Thyroid gland (tissue), 4 donors: Measurements from ENCODE around the gene KRT36. TPM values are rescaled to one million over a fixed set of nuclear protein-coding genes. Genes with fewer than 3 reads are reported as not detected.

Source experiments
- DNase-seq, 2 donors: peaks; one replicate each; pipeline ENCODE4 v3.0.0-alpha.2; 2019
- H3K27ac ChIP-seq, 3 donors: fragments of 200-600 bp; sonication (generic); 1 replicate in 2 of 3; 2 replicates in 1 of 3; pipeline ENCODE4 v1.5.1; 2016 to 2019; ENCODE audit warnings: mild to moderate bottlenecking in 1 of 3, moderate library complexity in 1 of 3
- H3K27me3 ChIP-seq: fragments of 200-600 bp; sonication (generic); one replicate; pipeline ENCODE4 v1.5.1; 2019
- H3K36me3 ChIP-seq, 2 donors: fragments of 200-600 bp; sonication (generic); one replicate each; pipeline ENCODE4 v1.5.1; 2016 to 2019
- H3K4me1 ChIP-seq, 2 donors: fragments of 200-600 bp; sonication (generic); one replicate each; pipeline ENCODE4 v1.5.1; 2017 to 2019
- H3K4me3 ChIP-seq, 3 donors: fragments of 200-600 bp; sonication (generic); replicated peaks in 1 of 3; 1 replicate in 2 of 3; 2 replicates in 1 of 3; pipeline ENCODE4 v1.5.1; 2016; ENCODE audit warnings: mild to moderate bottlenecking in 1 of 3
- H3K9me3 ChIP-seq: fragments of 200-600 bp; sonication (generic); one replicate; pipeline ENCODE4 v1.5.1; 2017
- POLR2A ChIP-seq, 2 donors: fragments of 450-650 bp; IDR thresholded peaks; one replicate each; pipeline ENCODE4 v1.6.1; 2017; ENCODE audit warnings: antibody characterized with exemption in 2 of 2, mild to moderate bottlenecking in 2 of 2, moderate library complexity in 1 of 2
- WGBS, 2 donors: methylation state at CpG; one replicate each; pipeline ENCODE4 v1.1.5; 2017; 5-methylcytosine and 5-hydroxymethylcytosine counted together
- intact Hi-C: fragments of 100-400 bp; cut with DNase I; formaldehyde crosslinking; loops from one replicate; pipeline ENCODE4 v1.15.1; 2023
- total RNA-seq, 4 donors: library from RNA; depleted of rRNA; stranded (reverse); fragments of >200 nt; gene quantifications; one replicate each; pipeline ENCODE4 v1.2.3, GENCODE V29; 2016
- TF ChIP-seq, protein P1 (sequence below), 6 experiments: fragments of 200-600 bp in 3 of 6; fragments of 450-650 bp in 3 of 6; sonication (generic) in 3 of 6; IDR thresholded peaks; one replicate each; pipeline ENCODE4 v1.5.1; 2016 to 2019; ENCODE audit warnings: antibody characterized with exemption in 6 of 6, mild to moderate bottlenecking in 2 of 6, inconsistent platforms in 1 of 6, moderate library complexity in 1 of 6

Gene KRT36
- total RNA-seq, 4 donors from 2014 or later = not detected

DNA sequence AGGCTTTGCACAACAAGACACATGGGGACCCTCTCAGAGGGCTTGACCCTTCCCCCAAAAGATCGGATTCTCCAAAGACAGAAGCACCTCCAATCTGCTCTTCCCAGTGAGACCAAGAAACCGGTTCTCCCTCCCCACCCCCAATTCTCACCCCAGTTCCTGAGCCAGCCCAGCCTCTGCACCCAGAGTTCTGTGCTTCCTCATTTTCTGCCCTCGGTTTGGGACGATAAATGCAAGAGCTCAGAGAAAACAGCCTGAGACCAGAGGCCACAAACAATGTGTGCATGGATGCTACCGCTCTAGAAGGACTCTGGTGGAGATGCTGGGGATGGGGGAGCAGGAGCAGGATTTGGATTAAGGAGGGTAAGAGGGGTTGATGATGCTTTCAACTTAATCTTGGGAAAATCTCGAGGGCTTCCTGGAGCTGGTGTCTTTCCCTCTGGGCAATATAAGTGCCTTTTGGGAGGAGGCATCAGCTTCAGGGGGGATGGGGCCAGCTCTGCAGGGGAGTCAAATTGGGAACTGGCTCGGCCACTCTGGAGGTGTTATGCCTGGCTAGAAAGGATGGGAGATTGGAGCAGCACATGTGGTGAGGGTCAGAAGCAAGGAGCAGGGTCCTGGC, 22.9 kb upstream of the KRT36 start:
- TF ChIP-seq, protein P1, sequence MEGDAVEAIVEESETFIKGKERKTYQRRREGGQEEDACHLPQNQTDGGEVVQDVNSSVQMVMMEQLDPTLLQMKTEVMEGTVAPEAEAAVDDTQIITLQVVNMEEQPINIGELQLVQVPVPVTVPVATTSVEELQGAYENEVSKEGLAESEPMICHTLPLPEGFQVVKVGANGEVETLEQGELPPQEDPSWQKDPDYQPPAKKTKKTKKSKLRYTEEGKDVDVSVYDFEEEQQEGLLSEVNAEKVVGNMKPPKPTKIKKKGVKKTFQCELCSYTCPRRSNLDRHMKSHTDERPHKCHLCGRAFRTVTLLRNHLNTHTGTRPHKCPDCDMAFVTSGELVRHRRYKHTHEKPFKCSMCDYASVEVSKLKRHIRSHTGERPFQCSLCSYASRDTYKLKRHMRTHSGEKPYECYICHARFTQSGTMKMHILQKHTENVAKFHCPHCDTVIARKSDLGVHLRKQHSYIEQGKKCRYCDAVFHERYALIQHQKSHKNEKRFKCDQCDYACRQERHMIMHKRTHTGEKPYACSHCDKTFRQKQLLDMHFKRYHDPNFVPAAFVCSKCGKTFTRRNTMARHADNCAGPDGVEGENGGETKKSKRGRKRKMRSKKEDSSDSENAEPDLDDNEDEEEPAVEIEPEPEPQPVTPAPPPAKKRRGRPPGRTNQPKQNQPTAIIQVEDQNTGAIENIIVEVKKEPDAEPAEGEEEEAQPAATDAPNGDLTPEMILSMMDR (IDR thresholded peaks at IDR 0.05) = no peak
- no peak for TF ChIP-seq POLR2A (IDR thresholded peaks at IDR 0.05)
- Histone ChIP-seq H3K27ac (no peak overlapping the region), H3K4me3 (no peak overlapping the region), H3K27me3 (no peaks in the 10 kb centered on the region), H3K4me1 (no peaks in the 10 kb centered on the region), H3K36me3 (no peaks in the 10 kb centered on the region), H3K9me3 (no peaks in the 10 kb centered on the region)
- WGBS, 2 donors = 60 to 76% methylated on average over 7 of the region's 7 CpGs
- intact Hi-C loops = no loop called here
- DNase-seq = no peak

DNA sequence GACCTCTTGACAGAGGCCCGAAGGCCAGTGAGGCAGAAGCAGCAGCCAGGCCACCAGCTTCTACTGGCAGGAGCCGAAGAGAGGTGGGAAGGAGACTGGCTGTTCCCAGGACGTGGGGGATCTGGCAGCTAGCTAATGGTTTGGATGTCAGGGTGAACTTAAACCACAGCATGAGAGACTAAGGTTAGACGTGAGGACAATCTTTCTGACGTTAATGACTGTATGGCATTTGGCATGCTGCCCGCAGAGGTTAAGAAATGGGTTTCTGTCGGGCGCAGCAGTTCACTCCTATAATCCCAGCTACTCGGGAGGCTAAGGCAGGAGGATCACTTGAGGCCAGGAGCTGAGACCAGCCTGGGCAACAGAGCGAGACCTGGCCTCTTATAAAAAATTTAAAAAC, 22.0 kb upstream of the KRT36 start:
- intact Hi-C loops = no loop called here
- TF ChIP-seq, protein P1 (IDR thresholded peaks at IDR 0.05) = no peak
- no peak for TF ChIP-seq POLR2A (IDR thresholded peaks at IDR 0.05)
- H3K36me3 ChIP-seq = no peaks in the 10 kb centered on the region
- no peak overlapping the region for H3K4me3 ChIP-seq
- no peaks in the 10 kb centered on the region for H3K27me3 ChIP-seq
- H3K27ac ChIP-seq = no peak overlapping the region
- no peak for DNase-seq
- peaks cover 0 to under 1% of the 10 kb centered on the region in 2 donors for H3K4me1 ChIP-seq
- no peaks in the 10 kb centered on the region for H3K9me3 ChIP-seq
- 81 to 82% methylated on average over 10 of the region's 10 CpGs for WGBS, 2 donors

DNA sequence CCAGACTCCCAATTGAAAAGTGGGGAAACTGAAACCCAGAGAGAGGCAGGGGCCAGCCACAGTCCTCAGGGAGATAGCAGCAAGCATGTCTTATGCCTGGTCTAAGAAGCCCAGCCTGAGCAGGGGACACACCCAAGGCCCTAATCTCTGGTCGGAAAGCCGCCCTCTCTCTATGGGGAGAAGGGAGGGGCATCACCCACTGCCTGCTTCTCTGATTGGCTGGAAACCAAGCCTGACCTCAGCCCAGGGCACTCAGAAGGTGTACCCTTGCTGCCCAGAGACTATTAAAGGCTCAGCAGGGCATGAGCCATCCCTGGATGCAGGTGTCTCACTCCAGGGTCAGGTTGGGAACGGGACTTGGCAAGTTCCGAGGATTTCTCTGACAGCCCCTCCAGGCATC, 21.4 kb upstream of the KRT36 start:
- no peak for DNase-seq
- intact Hi-C loops = no loop called here
- peaks cover 0 to 5% of the 10 kb centered on the region in 2 donors for H3K4me1 ChIP-seq
- 70 to 94% methylated on average over 4 of the region's 4 CpGs for WGBS, 2 donors
- H3K9me3 ChIP-seq = no peaks in the 10 kb centered on the region
- H3K4me3 ChIP-seq = no peak overlapping the region
- no peaks in the 10 kb centered on the region for H3K36me3 ChIP-seq
- no peaks in the 10 kb centered on the region for H3K27me3 ChIP-seq
- no peak overlapping the region for H3K27ac ChIP-seq
- TF ChIP-seq, protein P1 (IDR thresholded peaks at IDR 0.05) = no peak
- no peak for TF ChIP-seq POLR2A (IDR thresholded peaks at IDR 0.05)

DNA sequence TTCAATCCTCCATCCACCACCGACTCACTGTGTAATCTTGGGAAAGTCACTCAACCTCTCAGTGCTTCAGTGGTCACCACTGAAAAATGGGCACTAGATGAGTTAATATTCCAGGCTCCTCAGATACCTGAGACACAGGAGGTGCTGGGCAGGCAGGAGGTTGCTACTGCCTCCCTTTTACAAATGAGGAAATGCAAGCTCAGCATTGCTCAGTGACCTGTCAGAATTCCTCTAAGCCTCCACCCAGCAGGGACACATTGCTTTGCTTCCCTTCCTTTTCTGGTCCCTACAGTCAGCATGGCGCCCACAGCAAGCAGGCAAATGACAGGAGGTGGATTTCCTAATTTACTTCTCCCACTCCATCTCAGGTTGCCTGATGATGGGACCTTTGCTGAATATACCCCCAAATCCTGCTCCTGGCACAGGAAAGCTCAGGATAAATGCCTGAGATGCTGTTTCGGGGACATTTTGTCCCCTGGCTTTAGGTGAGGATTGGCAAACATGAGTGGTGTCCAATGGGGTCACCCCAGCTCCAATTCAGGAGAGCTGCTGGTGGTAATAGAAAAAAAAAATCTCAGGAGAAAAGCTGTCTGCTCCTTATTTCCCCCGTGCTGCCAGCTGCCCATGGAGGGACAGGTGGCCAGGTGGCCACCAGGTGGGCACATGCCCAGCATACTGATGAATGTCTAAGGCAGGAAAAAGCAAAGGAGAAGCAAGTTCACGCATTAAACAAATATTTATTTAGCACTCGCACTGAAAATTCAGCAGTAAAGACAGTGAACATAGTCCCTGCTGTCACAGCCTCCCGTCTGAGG, 20.7 kb upstream of the KRT36 start:
- Histone ChIP-seq H3K27ac (no peak overlapping the region), H3K27me3 (no peaks in the 10 kb centered on the region), H3K9me3 (no peaks in the 10 kb centered on the region), H3K4me1 (peaks cover 0 to 5% of the 10 kb centered on the region in 2 donors), H3K36me3 (no peaks in the 10 kb centered on the region), H3K4me3 (no peak overlapping the region)
- DNase-seq = no peak
- 66 to 69% methylated on average over 6 to 7 of the region's 7 CpGs for WGBS, 2 donors
- no peak for TF ChIP-seq POLR2A (IDR thresholded peaks at IDR 0.05)
- TF ChIP-seq, protein P1 (IDR thresholded peaks at IDR 0.05) = no peak
- intact Hi-C loops = no loop called here

DNA sequence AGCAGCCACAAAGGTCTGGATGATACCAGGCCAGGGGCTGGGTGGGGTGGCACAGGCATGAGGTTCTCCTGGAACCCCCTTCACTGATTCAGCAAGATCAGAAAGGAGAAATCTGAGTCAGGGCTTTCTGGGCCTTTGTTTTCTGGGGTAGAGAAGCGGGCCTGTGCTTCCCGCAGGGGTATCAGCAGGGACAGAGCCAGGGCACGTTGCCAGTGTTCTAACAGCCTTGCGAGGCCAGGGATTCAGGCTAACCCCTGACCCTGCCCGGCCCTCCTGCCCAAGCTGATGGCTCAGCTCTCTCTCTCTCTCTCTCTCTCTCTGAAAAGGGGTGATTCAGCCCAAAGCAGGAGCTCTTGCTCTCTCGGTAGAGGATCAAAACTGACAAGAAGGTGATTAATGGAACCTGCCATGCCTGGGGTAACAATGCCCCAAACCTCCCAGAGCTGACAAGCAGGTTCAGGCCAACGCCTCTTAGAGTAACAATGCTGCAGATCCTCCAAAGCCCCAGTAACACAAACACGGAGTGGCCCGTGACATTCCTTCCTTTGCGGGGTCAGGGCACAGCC, 17.7 kb upstream of the KRT36 start:
- 51 to 61% methylated on average over 10 of the region's 10 CpGs for WGBS, 2 donors
- no peaks in the 10 kb centered on the region for H3K36me3 ChIP-seq
- no peaks in the 10 kb centered on the region for H3K9me3 ChIP-seq
- intact Hi-C loops = no loop called here
- no peak for TF ChIP-seq POLR2A (IDR thresholded peaks at IDR 0.05)
- TF ChIP-seq, protein P1 (IDR thresholded peaks at IDR 0.05) = no peak
- no peak for DNase-seq
- no peaks in the 10 kb centered on the region for H3K27me3 ChIP-seq
- peaks cover 0 to 9% of the 10 kb centered on the region in 2 donors for H3K4me1 ChIP-seq
- H3K27ac ChIP-seq = no peak overlapping the region
- no peak overlapping the region for H3K4me3 ChIP-seq
